HCT116 (cell line): ENCODE measurements around the gene CSF1R. TPM values are rescaled to one million over a fixed set of nuclear protein-coding genes. Genes with fewer than 3 reads are reported as not detected.
"Not testable (repeated sequence)": the region's sequence is repeated elsewhere in the genome, so short reads cannot be mapped to it uniquely, and the experiment has no call there.

ENCODE experiments used
- ATAC-seq: fragments of 200-7000 bp; cut with Tn5 transposase; 2 replicates; pipeline ENCODE4 v1.9.1; 2020; ENCODE audit warnings: mild to moderate bottlenecking, moderate library complexity
- BruUV-seq: library from RNA; stranded (reverse); fragments of 400-500 nt; replicated peaks from 2 replicates; lab custom pipeline; 2021; lab: Mats Ljungman, UMichigan
- CTCF ChIA-PET: fragments of 300-600 bp; sonication (Branson Sonifier 250); formaldehyde crosslinking; loops from one replicate; lab custom pipeline; 2021; ENCODE audit warnings: antibody characterized with exemption; lab: Charles Lee
- POLR2A ChIA-PET: fragments of 300-600, 350-600 bp; sonication (Branson Sonifier 250); formaldehyde crosslinking; loops from one replicate; lab custom pipeline; 2021; ENCODE audit warnings: antibody characterized with exemption; lab: Charles Lee
- RAD21 ChIA-PET, 2 experiments: fragments of 300-600 bp; sonication (Branson Sonifier 250); formaldehyde crosslinking; loops; one replicate each; lab custom pipeline; 2023; ENCODE audit warnings: low total read pairs in 2 of 2; ENCODE audit not compliant: uncharacterized antibody in 2 of 2, unreplicated experiment in 2 of 2, low non-redundant PET in 1 of 2; lab: Charles Lee
- DNase-seq: peaks from one replicate; pipeline ENCODE4 v3.0.0-alpha.2; 2010; ENCODE audit warnings: low read depth, low spot score
- H2AFZ ChIP-seq: fragments of 200-600 bp; shearing (Covaris generic), sonication (generic); 2 replicates; pipeline ENCODE4 v1.6.1; 2017; ENCODE audit warnings: low read depth, mixed run types, mixed read lengths, antibody characterized with exemption, low read length; ENCODE audit not compliant: poor library complexity, severe bottlenecking
- H3K27ac ChIP-seq: 2 replicates; pipeline ENCODE4 v1.5.1; 2012; ENCODE audit warnings: low read depth, low read length
- H3K27me3 ChIP-seq: fragments of 200-600 bp; sonication (generic); 2 replicates; pipeline ENCODE4 v1.6.1; 2016; ENCODE audit warnings: mixed run types, low read length, mixed read lengths; ENCODE audit not compliant: insufficient read depth
- H3K36me3 ChIP-seq, 2 experiments: fragments of 200-500 bp in 1 of 2; fragments of 200-600 bp in 1 of 2; sonication (Bioruptor generic) in 1 of 2; sonication (generic) in 1 of 2; 2 replicates each; pipeline versions ENCODE4 v1.5.1 to v1.6.1; 2014 to 2016; ENCODE audit warnings: low read length in 2 of 2, inconsistent platforms in 1 of 2, mixed read lengths in 1 of 2, mixed run types in 1 of 2; ENCODE audit not compliant: insufficient read depth in 2 of 2, control insufficient read depth in 1 of 2
- H3K4me1 ChIP-seq, 2 experiments: fragments of 200-600 bp in 1 of 2; sonication (generic) in 1 of 2; 2 replicates each; pipeline versions ENCODE4 v1.5.1 to v1.6.1; 2012 to 2017; ENCODE audit warnings: low read length in 2 of 2, inconsistent platforms in 1 of 2, mild to moderate bottlenecking in 1 of 2, mixed read lengths in 1 of 2, mixed run types in 1 of 2, moderate library complexity in 1 of 2; ENCODE audit not compliant: insufficient read depth in 2 of 2, control insufficient read depth in 1 of 2
- H3K4me2 ChIP-seq: fragments of 200-600 bp; sonication (generic); 2 replicates; pipeline ENCODE4 v1.6.1; 2017; ENCODE audit warnings: mixed run types, low read length, mixed read lengths
- H3K4me3 ChIP-seq, 2 experiments: fragments of 200-600 bp in 1 of 2; sonication (generic) in 1 of 2; replicated peaks in 1 of 2; 2 replicates each; pipeline ENCODE4 v1.5.1; 2011 to 2016; ENCODE audit warnings: low read length in 2 of 2, control low read depth in 1 of 2, low read depth in 1 of 2, mild to moderate bottlenecking in 1 of 2, mixed read lengths in 1 of 2, mixed run types in 1 of 2
- H3K79me2 ChIP-seq: fragments of 200-600 bp; sonication (generic); 2 replicates; pipeline ENCODE4 v1.6.1; 2017; ENCODE audit warnings: mild to moderate bottlenecking, mixed run types, low read length, moderate library complexity, mixed read lengths; ENCODE audit not compliant: insufficient read depth
- H3K9ac ChIP-seq: fragments of 200-600 bp; sonication (generic); 2 replicates; pipeline ENCODE4 v1.6.1; 2016; ENCODE audit warnings: low read length, mixed read lengths
- H3K9me2 ChIP-seq: fragments of 200-600 bp; sonication (generic), shearing (Covaris generic); 2 replicates; pipeline ENCODE4 v1.6.1; 2017; ENCODE audit warnings: mixed run types, mild to moderate bottlenecking, moderate library complexity; ENCODE audit not compliant: insufficient read depth
- H3K9me3 ChIP-seq, 2 experiments: fragments of 200-500 bp in 1 of 2; fragments of 200-600 bp in 1 of 2; sonication (Bioruptor generic) in 1 of 2; sonication (generic) in 1 of 2; 2 replicates each; pipeline ENCODE4 v1.6.1; 2014 to 2017; ENCODE audit warnings: low read length in 2 of 2, mixed read lengths in 2 of 2, inconsistent platforms in 1 of 2, low read depth in 1 of 2, mild to moderate bottlenecking in 1 of 2, mixed run types in 1 of 2, moderate library complexity in 1 of 2; ENCODE audit not compliant: control insufficient read depth in 1 of 2, insufficient read depth in 1 of 2
- H4K20me1 ChIP-seq: fragments of 200-600 bp; sonication (generic), shearing (Covaris generic); 2 replicates; pipeline ENCODE4 v1.6.1; 2017; ENCODE audit warnings: mixed run types, mild to moderate bottlenecking, moderate library complexity; ENCODE audit not compliant: insufficient read depth
- CBX3 ChIP-seq: IDR thresholded peaks from 2 replicates; pipeline ENCODE4 v1.6.1; 2012; ENCODE audit warnings: low read depth
- CEBPB ChIP-seq: IDR thresholded peaks from 2 replicates; pipeline ENCODE4 v1.6.1; 2012; ENCODE audit warnings: low read depth
- CTCF ChIP-seq, 3 experiments: fragments of 200-600 bp in 1 of 3; sonication (generic) in 1 of 3; IDR thresholded peaks in 2 of 3; conservative IDR thresholded peaks in 1 of 3; 2 replicates each; pipeline ENCODE4 v1.5.1; 2012 to 2017; ENCODE audit warnings: low read depth in 2 of 3, low read length in 2 of 3, antibody characterized with exemption in 1 of 3, borderline replicate concordance in 1 of 3, control low read depth in 1 of 3, mild to moderate bottlenecking in 1 of 3, mixed read lengths in 1 of 3, mixed run types in 1 of 3, moderate library complexity in 1 of 3; ENCODE audit not compliant: insufficient read depth in 1 of 3
- EGR1 ChIP-seq: IDR thresholded peaks from 2 replicates; pipeline ENCODE4 v1.6.1; 2012; ENCODE audit warnings: low read depth
- ELF1 ChIP-seq: IDR thresholded peaks from 2 replicates; pipeline ENCODE4 v1.6.1; 2012; ENCODE audit warnings: low read depth, borderline replicate concordance
- EZH2 ChIP-seq: fragments of 200-600 bp; sonication (generic); IDR thresholded peaks from 2 replicates; pipeline ENCODE4 v1.6.1; 2017; ENCODE audit warnings: antibody characterized with exemption, mixed run types
- EZH2phosphoT487 ChIP-seq: fragments of 200-600 bp; IDR thresholded peaks from 2 replicates; pipeline ENCODE4 v1.6.1; 2018; ENCODE audit warnings: antibody characterized with exemption, borderline replicate concordance
- FOSL1 ChIP-seq: IDR thresholded peaks from 2 replicates; pipeline ENCODE4 v1.6.1; 2012; ENCODE audit warnings: low read depth
- POLR2AphosphoS5 ChIP-seq: IDR thresholded peaks from 2 replicates; pipeline ENCODE4 v1.6.1; 2011; ENCODE audit warnings: mild to moderate bottlenecking, low read depth, low read length, moderate library complexity
- RAD21 ChIP-seq: IDR thresholded peaks from 2 replicates; pipeline ENCODE4 v1.6.1; 2012; ENCODE audit warnings: low read depth, mild to moderate bottlenecking
- REST ChIP-seq: IDR thresholded peaks from 2 replicates; pipeline ENCODE4 v1.6.1; 2012; ENCODE audit warnings: low read depth
- SP1 ChIP-seq: IDR thresholded peaks from 2 replicates; pipeline ENCODE4 v1.6.1; 2012; ENCODE audit warnings: low read depth
- SRF ChIP-seq: IDR thresholded peaks from 2 replicates; pipeline ENCODE4 v1.6.1; 2012; ENCODE audit warnings: low read depth
- YY1 ChIP-seq: IDR thresholded peaks from 2 replicates; pipeline ENCODE4 v1.6.1; 2011; ENCODE audit warnings: low read length, low read depth, moderate library complexity, mild to moderate bottlenecking; ENCODE audit not compliant: insufficient replicate concordance; ENCODE audit errors: extremely low read depth
- ZFX ChIP-seq: fragments of 450-650 bp; IDR thresholded peaks from 2 replicates; pipeline ENCODE4 v1.6.1; 2017
- ZNF274 ChIP-seq: fragments of 200-500 bp; sonication (Bioruptor generic); IDR thresholded peaks from 2 replicates; pipeline ENCODE4 v1.6.1; 2014; ENCODE audit warnings: mild to moderate bottlenecking, low read depth, low read length, inconsistent platforms
- intact Hi-C: fragments of 100-400 bp; cut with micrococcal nuclease; formaldehyde crosslinking; loops from 2 replicates; pipeline ENCODE4 v1.10.0; 2022
- total RNA-seq: library from RNA; stranded (reverse); gene quantifications from one replicate; pipeline ENCODE4 v1.2.1, GENCODE V29; 2021; ENCODE audit not compliant: unreplicated experiment

CSF1R gene
- total RNA-seq, 1 experiment from 2014 or later = 0.17 TPM

GRCh38 chr5:150085191-150085912, 1.0 kb downstream of the CSF1R start:
- no peaks in the 10 kb centered on the region for H4K20me1 ChIP-seq
- H3K27me3 ChIP-seq = peaks cover 30% of the 10 kb centered on the region
- ChIA-PET CTCF (no interaction called here), POLR2A (no interaction called here), RAD21 (no interaction called here)
- intact Hi-C loops = no loop called here
- H3K36me3 ChIP-seq = no peaks in the 10 kb centered on the region
- no peaks in the 10 kb centered on the region for H3K4me1 ChIP-seq
- TF ChIP-seq RAD21 (no peak), CEBPB (no peak), ELF1 (no peak), REST (no peak), ZFX (no peak), SRF (no peak), EZH2 (no peak), CBX3 (no peak), ZNF274 (no peak), POLR2AphosphoS5 (no peak), EGR1 (no peak), CTCF (IDR thresholded peaks at IDR 0.05 in 2 of 3, conservative IDR thresholded peaks at IDR 0.05 in 1 of 3; ENCODE audit: borderline replicate concordance in 1 of 3, insufficient read depth in 1 of 3, low read depth in 2 of 3, low read length in 2 of 3) (no peak), EZH2phosphoT487 (no peak), SP1 (no peak), FOSL1 (no peak), YY1 (no peak)
- TF ChIP-seq, all 23 proteins: peak for 0
- Histone ChIP-seq H3K9me2 (no peaks in the 10 kb centered on the region), H3K9me3 (no peaks in the 10 kb centered on the region), H3K27ac (no peak overlapping the region), H2AFZ (no peak overlapping the region), H3K9ac (no peak overlapping the region), H3K79me2 (no peaks in the 10 kb centered on the region), H3K4me3 (no peak overlapping the region), H3K4me2 (no peak overlapping the region)
- DNase-seq = no peak
- BruUV-seq = no TSS peak
- ATAC-seq = no peak

GRCh38 chr5:150084754-150085153, 1.6 kb downstream of the CSF1R start:
- ATAC-seq, BruUV-seq, RAD21 ChIA-PET, CTCF ChIA-PET, H3K9me2 ChIP-seq, H3K4me3 ChIP-seq, H3K36me3 ChIP-seq, H3K4me1 ChIP-seq, H3K9ac ChIP-seq, H3K9me3 ChIP-seq, H2AFZ ChIP-seq, H3K27ac ChIP-seq, POLR2A ChIA-PET, H3K4me2 ChIP-seq, DNase-seq, H4K20me1 ChIP-seq, H3K79me2 ChIP-seq, intact Hi-C loops: not testable (repeated sequence)
- H3K27me3 ChIP-seq = peaks cover 28% of the 10 kb centered on the region
